ENCODE data around the gene NOC4L. TPM values are rescaled to one million over a fixed set of nuclear protein-coding genes. Genes with fewer than 3 reads are reported as not detected.

NOC4L gene
- total RNA-seq, 1 experiment from 2014 or later, result 39.6 TPM

DNA sequence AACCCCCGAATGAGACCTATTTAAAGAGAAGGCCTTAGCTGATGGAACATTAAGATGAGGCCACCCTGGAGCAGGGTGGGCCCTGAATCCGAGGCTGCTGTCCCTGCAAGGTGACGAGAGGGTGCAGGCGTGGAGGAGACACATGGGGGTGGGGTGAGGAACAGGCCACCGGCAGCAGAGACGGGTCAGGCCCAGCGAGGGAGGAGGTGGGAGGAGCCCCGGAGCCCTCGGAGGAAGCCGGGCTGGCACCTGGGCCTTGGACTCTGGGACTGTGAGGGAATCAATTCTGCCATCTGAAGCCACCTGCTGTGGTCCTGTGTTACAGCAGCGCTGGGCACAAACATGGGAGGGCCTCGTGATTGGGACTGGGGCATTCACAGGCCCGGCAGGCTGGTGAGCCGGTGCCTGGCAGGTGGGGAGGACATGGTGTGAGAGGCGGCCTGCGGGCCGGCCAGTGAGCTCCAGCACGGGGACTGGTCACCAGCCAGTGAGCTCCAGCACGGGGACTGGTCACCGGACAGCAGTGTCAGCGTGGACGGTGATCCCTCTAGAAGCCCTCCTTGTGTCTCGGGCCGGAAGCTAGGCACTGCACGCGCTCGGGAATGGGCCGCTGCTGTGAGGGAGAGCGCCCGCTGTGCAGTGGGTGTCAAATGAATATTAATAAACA lies 46.7 kb downstream of the NOC4L start:
- Mint-ChIP-seq H3K4me1 (ENCODE audit: low read depth, unreplicated experiment) (peaks cover 7% of the 10 kb centered on the region), H3K27ac (ENCODE audit: unreplicated experiment) (no peak overlapping the region), H3K27me3 (ENCODE audit: insufficient read depth, unreplicated experiment) (peaks cover 4% of the 10 kb centered on the region), H3K36me3 (ENCODE audit: insufficient read depth, unreplicated experiment) (peaks cover 6% of the 10 kb centered on the region), H3K4me3 (ENCODE audit: unreplicated experiment) (peak overlapping the region; percentile 90), H3K9me3 (ENCODE audit: unreplicated experiment) (peaks cover 9% of the 10 kb centered on the region)
- intact Hi-C loops (cut with micrococcal nuclease; ENCODE audit: unreplicated experiment), result no loop called here
- no TSS peak for BruUV-seq (replicated peaks)
- no peak for DNase-seq
- CTCF ChIA-PET, result interaction anchor here (0.6 kb wide), 1 partner anchor 228 kb away, joined by 12 read pairs; no protein-coding TSS in a partner anchor
- POLR2A ChIA-PET, result no interaction called here
- no peaks in the 10 kb centered on the region for H3K36me3 ChIP-seq (ENCODE audit: control insufficient read depth, insufficient read depth, low read length)
- no peaks in the 10 kb centered on the region for H3K27me3 ChIP-seq (replicated peaks; ENCODE audit: control insufficient read depth, insufficient read depth, low read length)
- H3K4me1 ChIP-seq, result peaks cover 8% of the 10 kb centered on the region; the same call in 1 of the 2 replicates
- TF ChIP-seq CTCF (IDR thresholded peaks at IDR 0.05; ENCODE audit: insufficient read depth in 1 of 2, low read depth in 1 of 2, low read length in 1 of 2, severe bottlenecking in 1 of 2, unreplicated experiment in 1 of 2), result no peak
- H3K4me3 ChIP-seq (ENCODE audit: low read depth, low read length), result peak overlapping the region; percentile 55
- H3K9me3 ChIP-seq, result no peaks in the 10 kb centered on the region; the same call in 1 of the 2 replicates

DNA sequence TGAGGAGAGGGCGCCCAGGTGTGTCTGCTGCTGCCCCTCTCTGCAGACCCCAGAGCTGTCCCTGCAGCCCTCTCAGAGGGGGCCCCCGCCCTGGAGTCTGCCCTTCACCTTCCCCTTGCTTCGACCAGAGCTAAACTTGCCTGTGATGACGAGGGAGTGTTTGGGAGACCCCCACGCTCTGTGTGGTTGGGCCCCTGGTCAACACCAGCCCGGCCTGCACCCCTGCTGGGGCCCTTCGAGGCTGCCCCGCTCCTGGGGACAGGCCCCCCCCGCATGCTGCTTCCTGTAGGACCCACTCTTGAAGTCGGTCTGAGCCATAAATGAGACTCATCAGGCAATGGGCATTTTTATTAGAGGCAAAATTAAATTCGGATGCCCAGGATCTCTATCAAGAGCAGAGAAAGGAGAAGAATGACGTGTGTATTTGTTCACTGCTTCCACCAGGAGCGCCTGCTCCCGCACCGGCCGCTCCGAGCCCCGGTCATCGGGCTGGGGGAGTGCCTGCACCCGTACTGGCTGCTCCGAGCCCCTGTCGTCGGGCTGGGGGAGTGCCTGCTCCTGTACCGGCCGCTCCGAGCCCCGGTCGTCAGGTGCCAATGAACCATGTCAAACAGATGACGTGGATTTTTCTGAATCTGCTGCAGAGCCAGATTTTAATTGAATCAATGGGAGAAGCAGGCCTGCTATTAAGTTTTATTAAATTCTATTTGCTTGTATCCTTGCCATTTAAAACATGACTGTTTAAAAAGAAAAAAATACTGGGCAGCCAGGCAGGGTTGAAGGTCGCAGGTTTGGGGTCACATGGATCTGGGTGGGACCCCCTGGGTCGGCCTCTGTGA lies 47.7 kb downstream of the NOC4L start:
- peaks cover 7% of the 10 kb centered on the region for H3K4me1 Mint-ChIP-seq (ENCODE audit: low read depth, unreplicated experiment)
- Histone ChIP-seq H3K4me3 (ENCODE audit: low read depth, low read length) (no peak overlapping the region), H3K36me3 (ENCODE audit: control insufficient read depth, insufficient read depth, low read length) (no peaks in the 10 kb centered on the region), H3K9me3 (no peaks in the 10 kb centered on the region; the same call in 1 of the 2 replicates), H3K27me3 (replicated peaks; ENCODE audit: control insufficient read depth, insufficient read depth, low read length) (no peaks in the 10 kb centered on the region), H3K4me1 (peaks cover 8% of the 10 kb centered on the region; the same call in 1 of the 2 replicates)
- H3K27me3 Mint-ChIP-seq (ENCODE audit: insufficient read depth, unreplicated experiment), result peaks cover 2% of the 10 kb centered on the region
- no peak for DNase-seq
- BruUV-seq (replicated peaks), result no TSS peak
- ChIA-PET POLR2A (no interaction called here), CTCF (interaction anchor here (0.6 kb wide), 1 partner anchor 227 kb away, joined by 12 read pairs; no protein-coding TSS in a partner anchor)
- TF ChIP-seq CTCF (IDR thresholded peaks at IDR 0.05; ENCODE audit: insufficient read depth in 1 of 2, low read depth in 1 of 2, low read length in 1 of 2, severe bottlenecking in 1 of 2, unreplicated experiment in 1 of 2), result no peak
- H3K4me3 Mint-ChIP-seq (ENCODE audit: unreplicated experiment), result no peak overlapping the region
- H3K27ac Mint-ChIP-seq (ENCODE audit: unreplicated experiment), result no peak overlapping the region
- H3K9me3 Mint-ChIP-seq (ENCODE audit: unreplicated experiment), result peaks cover 9% of the 10 kb centered on the region
- intact Hi-C loops (cut with micrococcal nuclease; ENCODE audit: unreplicated experiment), result no loop called here
- peaks cover 6% of the 10 kb centered on the region for H3K36me3 Mint-ChIP-seq (ENCODE audit: insufficient read depth, unreplicated experiment)

DNA sequence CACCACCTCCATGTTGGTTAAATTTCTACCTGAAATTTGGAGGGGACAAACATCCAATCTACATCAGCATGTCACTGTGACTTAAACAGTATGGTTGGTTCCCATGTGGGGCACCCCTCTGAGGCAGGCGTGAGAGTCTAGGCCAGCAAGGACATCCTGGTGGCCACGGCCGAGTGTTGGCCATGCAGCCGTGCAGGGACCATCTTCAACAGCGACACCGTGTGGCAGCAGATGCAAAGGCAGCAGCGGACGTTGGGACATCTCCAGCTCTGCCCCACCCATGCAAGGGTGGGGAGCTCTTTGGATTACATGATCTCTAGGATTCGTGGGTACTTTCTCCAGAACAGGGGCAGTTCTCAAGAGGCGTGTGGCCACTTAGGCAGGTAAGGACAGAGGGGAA lies 49.8 kb downstream of the NOC4L start:
- no peak for DNase-seq
- Mint-ChIP-seq H3K27ac (ENCODE audit: unreplicated experiment) (no peak overlapping the region), H3K36me3 (ENCODE audit: insufficient read depth, unreplicated experiment) (peaks cover 5% of the 10 kb centered on the region), H3K4me1 (ENCODE audit: low read depth, unreplicated experiment) (peaks cover 5% of the 10 kb centered on the region), H3K9me3 (ENCODE audit: unreplicated experiment) (peaks cover 9% of the 10 kb centered on the region), H3K27me3 (ENCODE audit: insufficient read depth, unreplicated experiment) (peaks cover 2% of the 10 kb centered on the region), H3K4me3 (ENCODE audit: unreplicated experiment) (no peak overlapping the region)
- Histone ChIP-seq H3K4me3 (ENCODE audit: low read depth, low read length) (no peak overlapping the region), H3K9me3 (no peaks in the 10 kb centered on the region; the same call in 1 of the 2 replicates), H3K27me3 (replicated peaks; ENCODE audit: control insufficient read depth, insufficient read depth, low read length) (no peaks in the 10 kb centered on the region; the same call in 1 of the 2 replicates), H3K4me1 (peaks cover 8% of the 10 kb centered on the region; the same call in 1 of the 2 replicates), H3K36me3 (ENCODE audit: control insufficient read depth, insufficient read depth, low read length) (no peaks in the 10 kb centered on the region)
- intact Hi-C loops (cut with micrococcal nuclease; ENCODE audit: unreplicated experiment), result no loop called here
- peak in 1 of 2 experiments; percentile 11 for TF ChIP-seq CTCF (IDR thresholded peaks at IDR 0.05; ENCODE audit: insufficient read depth in 1 of 2, low read depth in 1 of 2, low read length in 1 of 2, severe bottlenecking in 1 of 2, unreplicated experiment in 1 of 2)
- no TSS peak for BruUV-seq (replicated peaks)
- ChIA-PET CTCF (interaction anchor here (1.1 kb wide), 1 partner anchor 40 kb away, joined by 3 read pairs; no protein-coding TSS in a partner anchor), POLR2A (no interaction called here)

Measured in Caco-2 (cell line).